ENCODE results near the gene KLHL3. TPM values are rescaled to one million over a fixed set of nuclear protein-coding genes. Genes with fewer than 3 reads are reported as not detected.
"Not testable (repeated sequence)": the region's sequence is repeated elsewhere in the genome, so short reads cannot be mapped to it uniquely, and the experiment has no call there.

Gene KLHL3
- total and polyA plus RNA-seq, 5 donors = 13.1 to 57.7 (median 40.2) TPM

DNA sequence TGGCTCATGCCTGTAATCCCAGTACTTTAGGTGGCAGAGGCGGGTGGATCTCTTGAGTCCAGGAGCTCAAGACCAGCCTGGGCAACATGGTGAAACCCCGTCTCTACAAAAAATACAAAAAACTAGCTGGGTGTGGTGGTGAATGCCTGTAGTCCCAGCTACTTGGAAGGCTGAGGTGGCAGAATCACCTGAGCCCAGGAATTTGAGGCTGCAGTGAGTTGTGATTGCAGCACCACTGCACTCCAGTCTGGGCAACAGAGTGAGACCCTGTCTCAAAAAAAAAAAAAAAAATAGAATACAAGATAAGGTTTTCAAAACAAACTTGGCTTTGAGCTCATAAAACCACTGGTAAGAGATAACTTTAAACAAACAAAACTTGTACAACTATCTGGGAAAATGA, 92.8 kb downstream of the KLHL3 start:
- H3K4me1 ChIP-seq (ENCODE audit: control insufficient read depth, insufficient read depth, low read length); H3K4me3 ChIP-seq (ENCODE audit: low read length); ATAC-seq; H3K9me3 ChIP-seq (ENCODE audit: control insufficient read depth, low read length); H3K27ac ChIP-seq (ENCODE audit: low read length); H3K27me3 ChIP-seq (ENCODE audit: control insufficient read depth, insufficient read depth); DNase-seq; intact Hi-C loops (cut with DNase I): not testable (repeated sequence)
- WGBS = 99% methylated on average over 2 of the region's 2 CpGs

DNA sequence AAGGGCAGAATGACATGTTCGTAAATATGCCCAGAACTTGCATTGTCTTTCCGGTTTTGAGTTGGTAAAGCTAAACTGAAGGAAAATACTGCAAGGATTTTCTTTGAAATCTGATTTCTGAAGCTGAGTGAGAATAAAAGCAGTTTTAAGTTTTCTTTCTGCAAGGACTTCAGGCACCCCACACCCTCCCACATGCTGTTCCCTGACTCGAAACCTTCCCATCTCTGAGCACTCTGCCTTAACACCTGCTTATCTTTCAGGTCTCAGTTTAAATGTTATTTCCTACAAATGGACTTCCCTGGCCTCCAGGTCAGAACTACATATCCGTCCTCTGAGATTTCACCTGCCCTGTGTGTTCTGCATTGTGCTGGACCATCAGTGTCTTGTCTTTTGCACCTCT, 93.8 kb downstream of the KLHL3 start:
- no peak for DNase-seq
- Histone ChIP-seq H3K27me3 (ENCODE audit: control insufficient read depth, insufficient read depth) (no peaks in the 10 kb centered on the region), H3K4me1 (ENCODE audit: control insufficient read depth, insufficient read depth, low read length) (no peaks in the 10 kb centered on the region), H3K9me3 (ENCODE audit: control insufficient read depth, low read length) (no peaks in the 10 kb centered on the region), H3K27ac (ENCODE audit: low read length) (no peak overlapping the region), H3K4me3 (ENCODE audit: low read length) (no peak overlapping the region)
- 70% methylated on average over 4 of the region's 4 CpGs for WGBS
- intact Hi-C loops (cut with DNase I) = no loop called here
- ATAC-seq = no peak

DNA sequence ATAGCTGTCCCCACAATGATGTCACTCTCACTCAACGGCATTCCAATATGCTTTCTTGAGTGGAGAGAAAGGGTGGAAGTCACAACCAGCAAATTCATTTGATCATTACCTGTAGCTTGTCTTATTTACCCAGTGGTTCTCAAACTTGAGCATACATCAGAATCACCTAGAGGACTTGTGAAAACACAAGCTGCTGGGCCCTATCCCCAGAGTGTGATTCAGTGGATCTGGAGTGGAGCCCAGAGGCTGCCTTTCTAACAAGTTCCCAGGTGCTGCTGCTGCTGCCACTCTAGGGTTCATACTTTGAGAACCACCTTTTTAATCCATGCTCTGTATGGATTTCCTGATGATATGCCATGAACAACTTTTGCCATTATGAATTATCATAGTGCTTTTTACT, 94.7 kb downstream of the KLHL3 start:
- no peaks in the 10 kb centered on the region for H3K27me3 ChIP-seq (ENCODE audit: control insufficient read depth, insufficient read depth)
- no peak overlapping the region for H3K4me3 ChIP-seq (ENCODE audit: low read length)
- 77% methylated on average over 1 of the region's 1 CpG for WGBS
- no peak overlapping the region for H3K27ac ChIP-seq (ENCODE audit: low read length)
- DNase-seq = no peak
- intact Hi-C loops (cut with DNase I) = no loop called here
- ATAC-seq = peak in 1 of 2 donors; percentile 57
- no peaks in the 10 kb centered on the region for H3K9me3 ChIP-seq (ENCODE audit: control insufficient read depth, low read length)
- no peaks in the 10 kb centered on the region for H3K4me1 ChIP-seq (ENCODE audit: control insufficient read depth, insufficient read depth, low read length)

DNA sequence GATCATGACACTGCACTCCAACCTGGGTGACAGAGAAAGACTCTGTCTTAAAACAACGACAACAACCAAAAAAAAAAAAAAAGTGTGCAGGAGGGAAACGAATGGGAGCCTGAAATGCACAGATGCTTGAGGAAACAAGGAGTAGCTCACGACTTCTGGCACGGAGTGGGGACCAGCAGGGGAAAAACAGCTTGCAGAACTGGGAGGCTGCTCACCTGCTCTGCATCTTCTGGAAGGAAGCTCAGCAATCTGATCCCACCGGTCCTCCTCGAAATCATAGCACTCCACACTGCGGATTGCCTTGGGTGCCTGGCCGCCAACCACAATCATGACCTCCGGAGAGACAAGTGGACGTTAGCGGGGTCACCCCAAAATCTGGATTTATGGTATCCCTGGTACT, 96.2 kb downstream of the KLHL3 start:
- Histone ChIP-seq H3K27me3 (ENCODE audit: control insufficient read depth, insufficient read depth) (no peaks in the 10 kb centered on the region), H3K4me1 (ENCODE audit: control insufficient read depth, insufficient read depth, low read length) (no peaks in the 10 kb centered on the region), H3K9me3 (ENCODE audit: control insufficient read depth, low read length) (no peaks in the 10 kb centered on the region), H3K4me3 (ENCODE audit: low read length) (no peak overlapping the region), H3K27ac (ENCODE audit: low read length) (no peak overlapping the region)
- ATAC-seq (no peak), DNase-seq (no peak)
- intact Hi-C loops (cut with DNase I) = no loop called here
- WGBS = 94% methylated on average over 11 of the region's 11 CpGs

DNA sequence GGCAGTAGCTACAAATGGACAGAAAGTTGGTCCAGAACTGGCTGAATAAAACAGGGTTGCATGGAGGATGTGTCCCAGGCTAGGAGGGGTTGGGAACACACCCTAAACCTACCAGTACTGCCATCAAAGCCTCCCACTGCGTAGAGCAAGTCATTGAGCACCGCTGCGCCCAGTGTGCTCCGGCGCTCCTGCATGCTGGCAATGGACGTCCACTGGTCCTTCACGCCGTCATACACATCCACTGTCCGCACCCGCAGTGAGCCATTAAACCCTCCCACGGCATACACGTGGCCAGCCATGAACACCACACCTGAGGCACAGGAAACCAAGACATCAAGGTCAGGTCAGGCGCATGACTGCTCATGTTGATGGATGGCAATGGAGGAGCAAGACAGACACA, 97.0 kb downstream of the KLHL3 start:
- intact Hi-C loops (cut with DNase I) = no loop called here
- ATAC-seq = no peak
- H3K27me3 ChIP-seq (ENCODE audit: control insufficient read depth, insufficient read depth) = no peaks in the 10 kb centered on the region
- H3K4me3 ChIP-seq (ENCODE audit: low read length) = no peak overlapping the region
- no peak for DNase-seq
- H3K9me3 ChIP-seq (ENCODE audit: control insufficient read depth, low read length) = no peaks in the 10 kb centered on the region
- WGBS = 97% methylated on average over 13 of the region's 13 CpGs
- no peak overlapping the region for H3K27ac ChIP-seq (ENCODE audit: low read length)
- H3K4me1 ChIP-seq (ENCODE audit: control insufficient read depth, insufficient read depth, low read length) = no peaks in the 10 kb centered on the region

DNA sequence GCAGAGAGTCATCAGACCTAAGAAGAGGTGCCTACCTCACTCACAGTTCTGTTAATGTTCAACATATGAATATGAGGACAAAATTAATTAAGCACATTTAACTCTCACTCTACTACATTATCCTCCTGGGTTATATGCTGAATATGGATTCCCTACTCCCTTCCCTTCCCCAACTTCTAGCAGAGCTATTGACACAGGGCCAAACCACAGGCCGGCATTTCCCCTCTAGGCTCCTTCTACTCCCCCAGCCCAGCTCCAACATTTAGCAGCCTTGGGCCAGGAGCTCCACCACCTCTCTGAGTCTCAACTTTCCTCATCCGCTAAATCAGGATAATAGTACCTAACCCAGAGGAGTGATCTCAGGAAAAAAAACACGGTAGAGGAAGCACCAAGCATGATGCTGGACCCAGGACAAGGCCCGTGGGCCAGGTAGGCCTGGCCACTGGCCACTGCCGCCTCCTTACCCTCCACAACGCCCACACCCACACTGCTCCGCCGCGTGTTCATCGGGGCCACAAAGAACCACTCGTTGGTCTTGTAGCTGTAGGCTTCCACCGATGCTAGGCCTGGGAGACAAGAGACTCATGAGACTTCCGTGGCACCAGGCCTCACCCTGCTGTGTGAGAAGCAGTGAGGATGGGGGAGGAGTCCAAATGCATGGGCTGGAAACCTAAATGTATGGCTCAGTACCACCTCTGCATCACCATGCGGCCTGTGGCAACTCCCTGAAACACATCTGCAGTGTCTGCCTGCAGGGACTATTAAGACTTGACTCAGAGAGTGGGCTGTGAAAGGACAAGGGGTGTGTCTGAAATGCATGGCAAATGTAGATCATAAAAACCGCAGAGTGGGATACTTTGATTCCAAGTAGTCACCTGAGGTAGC, 98.8 kb downstream of the KLHL3 start:
- intact Hi-C loops (cut with DNase I) = no loop called here
- Histone ChIP-seq H3K4me1 (ENCODE audit: control insufficient read depth, insufficient read depth, low read length) (no peaks in the 10 kb centered on the region), H3K27ac (ENCODE audit: low read length) (no peak overlapping the region), H3K4me3 (ENCODE audit: low read length) (no peak overlapping the region), H3K9me3 (ENCODE audit: control insufficient read depth, low read length) (no peaks in the 10 kb centered on the region), H3K27me3 (ENCODE audit: control insufficient read depth, insufficient read depth) (no peaks in the 10 kb centered on the region)
- DNase-seq (no peak), ATAC-seq (no peak)
- WGBS = 95% methylated on average over 15 of the region's 15 CpGs

DNA sequence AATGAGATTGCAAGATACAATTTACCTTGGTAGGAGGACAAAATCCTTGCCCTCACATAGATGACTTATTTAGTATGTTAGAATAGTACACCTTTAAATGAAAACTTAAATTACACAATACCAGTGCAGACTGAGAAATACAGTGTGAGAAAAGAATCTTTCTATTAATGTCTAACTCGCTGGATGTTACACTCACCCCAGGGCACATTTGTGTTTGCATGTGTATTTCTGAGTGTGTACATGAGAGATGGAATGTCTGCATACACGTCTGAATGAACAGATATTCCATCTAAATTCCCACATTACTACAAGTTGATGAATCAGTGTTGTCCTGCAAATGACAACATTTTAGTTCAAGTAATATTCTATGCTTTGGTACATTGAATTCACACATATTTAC, 99.8 kb downstream of the KLHL3 start:
- H3K27ac ChIP-seq (ENCODE audit: low read length) = no peak overlapping the region
- ATAC-seq = no peak
- 66% methylated on average over 2 of the region's 2 CpGs for WGBS

DNA sequence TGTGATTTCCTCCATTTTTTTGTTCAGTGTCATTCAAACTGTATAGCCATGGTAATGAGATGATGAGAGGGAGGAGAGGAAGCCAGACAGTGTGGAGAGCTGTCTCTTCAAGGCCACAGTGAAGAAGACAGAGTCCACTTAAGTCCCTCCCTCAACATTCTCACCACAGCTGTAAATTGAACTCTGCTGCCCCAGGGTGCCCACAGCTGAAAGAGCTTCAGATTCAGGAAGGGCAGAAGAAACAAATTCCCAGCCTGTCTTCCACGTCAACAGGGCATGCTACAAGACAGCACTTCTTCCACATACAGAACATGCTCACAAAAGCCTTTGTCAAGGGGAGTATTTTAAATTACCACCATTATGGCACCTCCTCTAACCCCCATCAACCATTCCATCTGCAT, 100.4 kb downstream of the KLHL3 start:
- 68% methylated on average over 1 of the region's 1 CpG for WGBS
- intact Hi-C loops (cut with DNase I) = no loop called here
- no peaks in the 10 kb centered on the region for H3K27me3 ChIP-seq (ENCODE audit: control insufficient read depth, insufficient read depth)
- ATAC-seq = no peak
- no peak for DNase-seq
- H3K4me1 ChIP-seq (ENCODE audit: control insufficient read depth, insufficient read depth, low read length) = no peaks in the 10 kb centered on the region
- no peak overlapping the region for H3K27ac ChIP-seq (ENCODE audit: low read length)
- no peaks in the 10 kb centered on the region for H3K9me3 ChIP-seq (ENCODE audit: control insufficient read depth, low read length)
- no peak overlapping the region for H3K4me3 ChIP-seq (ENCODE audit: low read length)

More for the DNA sequence above, 99.8 kb downstream of the KLHL3 start:
- intact Hi-C loops (cut with DNase I) = no loop called here
- no peak for DNase-seq
- no peaks in the 10 kb centered on the region for H3K4me1 ChIP-seq (ENCODE audit: control insufficient read depth, insufficient read depth, low read length)
- no peaks in the 10 kb centered on the region for H3K9me3 ChIP-seq (ENCODE audit: control insufficient read depth, low read length)
- no peak overlapping the region for H3K4me3 ChIP-seq (ENCODE audit: low read length)
- no peaks in the 10 kb centered on the region for H3K27me3 ChIP-seq (ENCODE audit: control insufficient read depth, insufficient read depth)

DNA sequence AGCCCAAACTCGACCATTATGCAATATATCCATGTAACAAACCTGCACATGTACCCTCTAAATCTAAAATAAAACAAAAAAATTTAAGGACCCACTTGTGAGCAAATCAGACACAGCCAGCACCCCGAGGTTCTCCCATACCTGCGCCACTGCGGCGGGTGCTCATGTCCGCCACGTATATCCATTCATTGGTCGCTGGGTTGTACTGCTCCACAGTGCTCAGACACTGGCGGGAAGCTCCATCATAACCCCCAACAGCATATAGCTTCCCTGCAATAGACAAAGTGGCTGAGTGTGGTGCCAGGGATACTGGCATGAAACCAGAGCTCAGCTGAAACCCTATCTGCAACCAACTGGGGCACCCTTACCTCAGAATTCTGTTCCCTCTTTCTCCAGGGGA, 102.0 kb downstream of the KLHL3 start:
- no peak overlapping the region for H3K4me3 ChIP-seq (ENCODE audit: low read length)
- ATAC-seq = no peak
- DNase-seq = no peak
- no peak overlapping the region for H3K27ac ChIP-seq (ENCODE audit: low read length)
- WGBS = 98% methylated on average over 9 of the region's 9 CpGs
- H3K4me1 ChIP-seq (ENCODE audit: control insufficient read depth, insufficient read depth, low read length) = peaks cover 8% of the 10 kb centered on the region
- intact Hi-C loops (cut with DNase I) = loop anchor here in 1 of 4 donors (5.0 kb wide), 1 partner anchor 108 kb away; no protein-coding TSS in a partner anchor
- H3K9me3 ChIP-seq (ENCODE audit: control insufficient read depth, low read length) = no peaks in the 10 kb centered on the region
- no peaks in the 10 kb centered on the region for H3K27me3 ChIP-seq (ENCODE audit: control insufficient read depth, insufficient read depth)

DNA sequence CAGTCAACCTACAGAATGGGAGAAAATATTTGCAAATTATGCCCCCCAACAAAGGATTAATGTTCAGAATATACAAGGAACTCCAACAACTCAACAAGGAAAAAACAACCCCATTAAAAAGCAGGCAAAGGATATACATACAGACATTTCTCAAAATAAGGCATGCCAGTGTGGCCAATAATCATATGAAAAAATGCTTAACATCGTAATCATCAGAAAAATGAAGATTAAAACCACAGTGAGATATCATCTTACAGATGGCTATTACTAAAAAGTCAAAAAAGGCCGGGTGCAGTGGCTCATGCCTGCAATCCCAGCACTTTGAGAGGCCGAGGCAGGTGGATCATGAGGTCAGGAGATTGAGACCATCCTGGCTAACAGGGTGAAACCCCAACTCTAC, 103.2 kb downstream of the KLHL3 start:
- ATAC-seq = no peak
- 97% methylated on average over 3 of the region's 3 CpGs for WGBS

DNA sequence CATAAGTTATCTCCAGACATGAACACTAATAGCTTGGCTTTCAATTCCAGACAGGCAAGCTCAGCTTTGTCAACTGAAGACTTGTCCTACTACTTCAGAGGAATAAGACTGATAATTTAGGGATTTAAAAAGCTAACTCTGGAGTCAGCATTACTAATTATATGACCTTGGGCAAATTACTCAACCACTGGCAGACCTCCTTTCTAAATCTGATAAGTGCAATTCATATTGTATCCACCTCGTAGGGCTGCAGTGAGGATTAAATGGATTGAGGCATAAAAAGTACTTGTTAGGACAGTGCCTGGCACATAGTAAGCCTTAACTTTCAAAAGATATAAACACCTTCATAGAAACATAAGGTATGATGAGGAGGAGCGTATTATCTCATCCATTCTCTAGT, 104.4 kb downstream of the KLHL3 start:
- Histone ChIP-seq H3K4me3 (ENCODE audit: low read length) (no peak overlapping the region), H3K4me1 (ENCODE audit: control insufficient read depth, insufficient read depth, low read length) (peaks cover 8% of the 10 kb centered on the region), H3K27me3 (ENCODE audit: control insufficient read depth, insufficient read depth) (no peaks in the 10 kb centered on the region), H3K9me3 (ENCODE audit: control insufficient read depth, low read length) (no peaks in the 10 kb centered on the region), H3K27ac (ENCODE audit: low read length) (no peak overlapping the region)
- no peak for DNase-seq
- WGBS = 66% methylated on average over 2 of the region's 2 CpGs
- ATAC-seq = no peak
- intact Hi-C loops (cut with DNase I) = loop anchor here in 2 of 4 donors (2.0 to 5.0 kb wide), 2 partner anchors 109 to 111 kb away; no protein-coding TSS in a partner anchor

More for the DNA sequence above, 103.2 kb downstream of the KLHL3 start:
- H3K27me3 ChIP-seq (ENCODE audit: control insufficient read depth, insufficient read depth) = no peaks in the 10 kb centered on the region
- peaks cover 8% of the 10 kb centered on the region for H3K4me1 ChIP-seq (ENCODE audit: control insufficient read depth, insufficient read depth, low read length)
- intact Hi-C loops (cut with DNase I) = loop anchor here in 1 of 4 donors (5.0 kb wide), 1 partner anchor 110 kb away; no protein-coding TSS in a partner anchor
- no peaks in the 10 kb centered on the region for H3K9me3 ChIP-seq (ENCODE audit: control insufficient read depth, low read length)
- no peak for DNase-seq
- H3K4me3 ChIP-seq (ENCODE audit: low read length) = no peak overlapping the region
- no peak overlapping the region for H3K27ac ChIP-seq (ENCODE audit: low read length)

All from right cardiac atrium (tissue), 5 donors.